NK-92 treated with Interleukin-12 subunit alpha and Interleukin-12 subunit beta, amount 100 ng/mL, for 24 hours (cell line): ENCODE data around the gene CLPTM1L.
"Not testable (repeated sequence)": the region's sequence is repeated elsewhere in the genome, so short reads cannot be mapped to it uniquely, and the experiment has no call there.

ENCODE experiments used
- DNase-seq: peaks from one replicate; lab custom pipeline; 2025; lab: John Stamatoyannopoulos, UW

Gene CLPTM1L

DNA sequence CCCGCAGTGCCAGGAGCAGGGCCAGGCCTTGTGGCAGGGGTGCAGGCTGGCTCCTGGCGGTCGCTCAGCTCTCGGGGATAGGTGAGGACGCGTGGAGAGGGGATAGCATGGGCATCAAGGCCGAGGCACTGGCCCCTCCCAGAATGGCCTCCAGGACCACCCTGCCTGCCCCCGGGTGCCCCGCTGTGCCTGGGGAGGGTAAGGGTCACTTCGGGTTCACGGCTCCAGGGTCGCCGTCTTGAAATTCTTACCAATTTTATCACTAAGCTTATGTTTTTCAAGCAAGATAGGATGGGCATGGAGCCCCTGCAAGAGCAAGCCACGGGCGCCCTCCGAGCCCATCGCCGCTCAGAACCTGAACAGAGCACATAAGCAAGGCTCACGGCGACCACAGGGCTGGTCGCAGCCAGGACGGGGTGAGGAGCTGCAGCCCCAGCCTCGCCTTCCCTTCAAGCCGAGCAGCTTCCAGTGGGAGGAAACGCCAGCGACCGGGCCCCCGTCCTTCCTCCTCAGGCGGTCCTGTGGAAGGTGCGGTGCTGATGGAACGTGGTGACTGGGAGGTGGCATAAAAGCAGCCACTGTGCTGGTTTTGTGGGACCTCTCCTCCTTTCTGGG, 14.2 kb upstream of the CLPTM1L start:
- no peak for DNase-seq

DNA sequence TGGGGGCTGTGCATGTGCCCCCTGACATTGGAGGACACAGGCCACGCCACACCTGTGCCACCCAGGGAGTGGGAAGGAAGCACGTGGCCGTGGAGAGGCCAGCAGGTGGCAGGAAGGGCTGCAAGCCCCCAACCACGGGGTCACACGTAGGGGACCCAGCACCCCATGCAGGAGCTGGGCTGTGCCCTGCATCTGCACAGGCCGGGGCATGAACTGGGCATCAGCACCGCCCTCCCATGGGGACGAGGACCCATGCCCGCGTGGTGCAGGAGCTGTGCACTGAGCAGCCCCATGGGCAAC, 13.8 kb upstream of the CLPTM1L start:
- no peak for DNase-seq

DNA sequence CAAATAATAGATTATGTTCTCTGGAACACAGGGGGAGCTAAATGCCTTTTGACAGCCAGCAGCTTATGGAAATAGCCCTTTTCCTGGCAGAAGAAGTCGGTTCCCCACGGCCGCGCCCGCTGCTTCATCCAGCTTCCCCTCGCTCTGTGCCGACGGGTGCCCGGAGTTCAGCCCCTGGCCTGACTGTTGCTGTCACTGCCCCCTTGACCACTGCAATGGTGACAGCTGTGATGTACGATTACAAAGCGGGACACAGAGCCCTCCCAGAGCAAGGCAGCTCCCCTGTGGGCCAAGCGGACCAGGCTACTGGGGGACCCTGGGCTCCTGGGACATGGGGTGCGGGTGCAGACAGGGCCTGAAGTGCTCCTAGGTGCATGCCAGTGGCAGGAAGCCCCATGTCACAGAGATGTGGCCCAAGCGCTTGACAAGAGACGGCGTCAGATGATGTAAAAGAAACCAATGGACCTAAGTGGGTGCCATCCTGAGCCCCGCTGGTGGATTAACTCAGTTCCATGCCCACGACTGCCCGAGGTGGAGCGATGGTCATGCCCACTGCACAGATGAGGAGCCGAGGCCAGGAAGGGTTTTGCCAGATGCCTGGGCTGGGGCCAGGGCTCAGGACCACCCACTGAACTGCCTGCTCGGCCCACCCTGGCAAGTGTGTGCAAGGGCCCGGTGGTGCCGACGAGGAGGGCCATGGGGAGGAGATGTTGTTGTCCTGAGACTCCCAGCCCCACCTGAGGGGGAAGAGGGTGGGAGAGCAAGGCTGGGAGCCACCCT, 13.2 kb upstream of the CLPTM1L start:
- DNase-seq = no peak

DNA sequence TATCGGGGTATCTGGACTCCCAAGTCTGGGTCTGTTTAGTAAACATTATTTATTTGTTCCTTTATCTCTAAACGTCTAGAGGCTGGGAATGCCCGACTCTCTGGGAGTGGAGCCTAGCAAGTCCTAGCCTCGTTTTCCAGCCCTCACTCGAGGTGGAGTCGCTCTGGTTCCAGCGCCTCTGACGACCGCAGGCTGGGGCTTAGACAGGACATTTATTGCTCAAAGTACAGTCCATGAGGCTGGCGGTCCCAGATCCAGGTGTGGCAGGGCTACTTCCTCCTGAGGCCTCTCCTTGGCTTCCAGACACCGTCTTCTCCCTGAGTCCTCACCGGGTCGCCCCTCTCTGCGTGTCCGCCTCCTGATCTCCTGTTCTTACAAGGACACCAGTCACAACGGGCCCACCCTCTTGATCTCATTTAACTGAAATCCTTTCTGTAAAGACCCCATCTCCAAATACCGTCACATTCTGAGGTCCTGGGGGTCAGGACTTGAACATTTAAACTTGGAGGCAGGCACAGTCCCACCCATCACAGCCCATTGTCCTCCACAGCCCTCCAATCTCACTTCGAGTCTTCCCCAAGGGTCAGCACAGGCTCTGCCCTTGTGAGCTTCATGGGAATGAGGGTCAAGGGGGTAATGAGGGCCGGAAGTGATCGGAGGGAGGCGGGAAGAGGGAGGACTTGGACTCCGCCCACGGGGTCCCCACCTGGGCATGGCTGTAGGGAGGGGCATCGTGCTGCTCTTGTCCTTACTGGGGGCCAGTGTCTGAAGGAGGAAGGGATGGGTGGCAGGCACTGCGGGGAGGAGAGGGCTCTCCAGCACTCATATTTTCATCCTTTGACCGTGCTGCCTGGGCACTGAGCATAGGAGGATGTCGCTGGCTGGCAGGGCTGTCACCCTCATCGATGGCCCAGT, 12.2 kb upstream of the CLPTM1L start:
- DNase-seq = no peak

DNA sequence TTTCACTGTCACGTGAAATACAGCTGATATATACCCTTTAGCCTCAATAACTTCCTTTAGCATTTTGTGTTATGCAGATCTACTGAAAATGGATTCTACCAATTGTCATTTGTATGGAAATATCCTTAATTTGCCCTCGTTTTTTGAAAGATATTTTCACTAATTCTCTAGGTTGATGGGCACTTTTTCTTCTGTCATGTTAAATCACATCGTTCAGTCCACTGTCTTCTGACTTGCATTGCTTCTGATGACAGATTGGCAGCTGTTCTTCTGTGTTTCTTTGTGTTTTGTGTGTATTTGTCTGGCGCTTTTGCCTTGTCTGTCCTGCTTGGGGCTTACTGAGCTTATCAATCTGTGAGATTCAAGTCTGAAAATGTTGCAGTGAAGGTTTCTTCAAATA, 9.7 kb upstream of the CLPTM1L start:
- no peak for DNase-seq

DNA sequence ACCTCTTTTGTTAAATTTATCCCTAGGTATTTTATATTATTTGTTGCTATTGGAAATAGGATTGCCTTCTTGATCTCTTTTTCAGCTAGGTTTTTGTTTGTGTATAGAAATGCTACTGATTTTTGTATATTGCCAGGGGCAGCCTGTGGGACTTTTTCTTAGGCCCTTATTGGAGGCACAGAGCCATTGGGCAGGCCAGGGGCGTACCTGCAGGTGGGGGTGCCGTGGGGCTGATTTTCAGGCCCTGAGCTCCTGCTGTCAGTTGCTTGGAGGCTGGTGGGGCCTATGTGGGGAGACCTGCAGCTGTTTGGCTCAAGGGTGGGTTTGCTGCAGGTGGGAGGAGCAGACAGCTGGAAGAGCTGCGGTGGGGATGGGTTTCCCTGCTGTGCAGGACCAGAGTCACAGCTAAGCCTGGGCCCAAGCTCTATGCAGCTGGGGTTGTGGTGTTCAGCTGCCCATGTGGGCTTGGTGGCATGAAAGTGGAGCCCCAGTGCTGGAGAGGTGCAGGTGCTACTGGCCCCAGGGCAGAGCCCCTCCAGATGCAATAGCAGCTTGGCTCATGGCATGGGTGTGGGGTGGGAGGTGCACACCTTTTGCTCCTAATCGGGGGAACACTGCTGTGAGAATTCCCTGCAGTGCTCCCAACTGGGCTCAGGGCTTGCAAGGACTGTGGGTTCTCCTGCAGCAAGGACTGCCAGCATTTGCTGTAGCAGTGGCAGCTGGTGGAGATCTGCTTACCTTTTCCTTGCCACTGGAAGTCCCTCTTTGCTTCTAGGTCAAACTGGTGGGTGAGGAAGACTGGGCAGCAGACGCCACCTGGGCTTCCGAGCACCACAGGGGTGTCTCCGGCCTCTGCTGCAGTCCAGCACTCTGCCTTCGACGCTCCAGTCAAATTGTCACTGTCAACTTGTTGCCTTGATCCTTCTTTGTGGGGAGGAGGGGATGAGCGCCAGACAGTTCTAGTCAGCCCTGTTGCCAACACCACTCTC, 7.6 kb upstream of the CLPTM1L start:
- no peak for DNase-seq

DNA sequence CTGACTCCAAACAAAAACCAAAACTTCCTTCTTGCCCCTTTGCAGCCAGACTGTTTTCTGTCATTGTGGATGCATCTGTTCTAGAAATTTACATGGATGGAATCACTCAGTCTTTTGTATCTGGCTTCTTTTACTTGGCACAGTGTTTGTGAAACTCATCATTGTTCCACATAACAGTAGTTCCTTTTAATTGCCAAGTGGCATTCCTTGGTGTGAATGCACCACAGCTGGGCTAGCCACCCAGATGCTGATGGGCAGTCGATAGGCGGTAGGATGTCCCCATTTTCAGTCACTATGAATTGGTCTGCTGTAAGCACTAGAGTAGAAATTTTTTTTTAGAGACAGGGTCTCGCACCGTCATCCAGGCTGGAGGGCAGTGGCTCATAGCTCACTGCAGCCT, 6.3 kb upstream of the CLPTM1L start:
- DNase-seq = no peak

DNA sequence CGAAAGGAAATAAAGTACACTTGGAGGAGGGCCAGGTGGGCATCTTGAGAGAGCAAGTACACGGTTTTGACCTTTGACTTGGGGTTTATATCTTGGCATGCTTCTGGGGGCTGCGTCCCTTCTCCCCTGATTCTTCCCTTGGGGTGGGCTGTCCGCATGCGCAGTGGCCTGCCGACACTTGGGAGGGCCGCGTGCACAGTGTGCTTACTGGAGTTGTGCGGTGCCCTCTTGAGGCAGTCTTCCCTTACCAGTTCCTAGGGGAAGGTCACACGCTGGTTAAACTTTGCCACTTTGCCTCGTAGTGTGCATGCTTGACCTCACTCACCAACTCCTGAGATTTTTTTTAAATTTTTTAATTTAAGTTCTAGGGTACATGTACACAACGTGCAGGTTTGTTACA, 4.3 kb upstream of the CLPTM1L start:
- DNase-seq = no peak

DNA sequence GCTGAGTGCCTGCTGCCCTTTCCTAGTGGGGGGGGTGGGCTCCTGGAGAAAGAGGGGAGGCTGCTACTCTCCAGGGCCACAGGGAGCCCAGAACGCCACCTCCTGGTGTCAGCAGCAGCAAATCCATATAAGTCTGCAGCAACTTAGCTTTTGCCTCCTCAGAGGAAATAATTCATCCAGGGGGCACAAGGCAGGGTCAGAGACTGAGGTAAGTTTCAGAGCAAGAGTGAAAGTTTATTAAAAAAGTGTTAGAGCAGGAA, 4.0 kb upstream of the CLPTM1L start:
- DNase-seq = no peak

DNA sequence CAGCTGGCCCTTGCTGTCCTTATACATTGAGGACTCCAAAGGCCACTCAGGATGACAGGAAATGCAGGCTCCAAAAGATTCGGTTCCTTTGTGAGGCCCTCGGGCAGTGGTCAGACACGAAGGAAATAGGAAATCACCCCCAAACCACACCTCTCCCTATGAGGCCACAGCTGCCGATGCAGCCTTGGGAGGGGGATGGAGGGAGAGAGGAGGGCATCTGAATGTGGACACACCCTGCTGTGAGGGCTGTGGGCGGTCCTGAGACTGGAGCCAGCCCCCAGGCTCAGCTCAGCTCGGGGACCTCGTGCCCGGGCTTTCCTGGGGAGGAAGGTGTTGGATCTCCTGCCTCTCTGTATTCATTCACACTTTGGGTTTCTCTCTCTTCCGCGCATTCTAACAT, 2.7 kb upstream of the CLPTM1L start:
- DNase-seq = no peak

DNA sequence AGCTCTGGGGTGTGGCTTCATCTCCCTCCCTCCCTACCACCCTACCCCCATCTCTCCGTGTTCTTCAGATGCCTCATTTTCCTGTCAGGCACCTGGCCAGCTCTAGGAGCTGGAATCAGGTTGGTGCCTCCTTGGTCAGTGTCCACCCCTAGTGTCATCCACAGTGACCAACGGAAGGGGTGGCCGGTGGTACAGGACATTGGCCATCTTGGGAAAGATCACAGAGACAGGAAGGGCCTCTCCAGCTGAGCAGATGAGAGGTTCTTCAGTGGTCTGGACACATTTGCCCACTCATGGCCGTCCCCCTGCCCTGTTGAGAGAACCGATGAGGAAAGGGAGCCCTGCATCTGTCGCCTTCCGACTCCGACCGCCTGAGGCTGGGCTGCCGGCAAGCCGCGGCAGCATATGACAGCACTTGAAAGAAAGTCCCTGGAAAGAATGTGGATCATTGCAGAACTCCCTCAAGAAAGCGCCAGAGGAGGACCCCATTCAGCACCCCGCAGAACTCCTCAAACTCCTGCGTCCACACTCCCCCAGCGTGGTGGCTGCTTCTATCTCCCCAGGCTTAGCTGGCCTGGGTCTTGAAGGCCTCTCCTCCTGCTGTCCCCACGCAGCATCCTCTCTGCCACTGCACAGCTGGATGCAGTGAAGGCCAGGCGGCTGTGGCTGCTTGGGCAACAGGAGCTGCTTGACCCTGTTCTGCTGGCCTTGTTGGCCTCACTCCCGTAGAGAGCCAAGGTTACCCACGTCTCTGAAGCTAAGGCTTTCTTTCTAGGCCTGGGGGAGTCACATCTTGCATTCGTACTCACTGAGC, 1.9 kb upstream of the CLPTM1L start:
- no peak for DNase-seq

DNA sequence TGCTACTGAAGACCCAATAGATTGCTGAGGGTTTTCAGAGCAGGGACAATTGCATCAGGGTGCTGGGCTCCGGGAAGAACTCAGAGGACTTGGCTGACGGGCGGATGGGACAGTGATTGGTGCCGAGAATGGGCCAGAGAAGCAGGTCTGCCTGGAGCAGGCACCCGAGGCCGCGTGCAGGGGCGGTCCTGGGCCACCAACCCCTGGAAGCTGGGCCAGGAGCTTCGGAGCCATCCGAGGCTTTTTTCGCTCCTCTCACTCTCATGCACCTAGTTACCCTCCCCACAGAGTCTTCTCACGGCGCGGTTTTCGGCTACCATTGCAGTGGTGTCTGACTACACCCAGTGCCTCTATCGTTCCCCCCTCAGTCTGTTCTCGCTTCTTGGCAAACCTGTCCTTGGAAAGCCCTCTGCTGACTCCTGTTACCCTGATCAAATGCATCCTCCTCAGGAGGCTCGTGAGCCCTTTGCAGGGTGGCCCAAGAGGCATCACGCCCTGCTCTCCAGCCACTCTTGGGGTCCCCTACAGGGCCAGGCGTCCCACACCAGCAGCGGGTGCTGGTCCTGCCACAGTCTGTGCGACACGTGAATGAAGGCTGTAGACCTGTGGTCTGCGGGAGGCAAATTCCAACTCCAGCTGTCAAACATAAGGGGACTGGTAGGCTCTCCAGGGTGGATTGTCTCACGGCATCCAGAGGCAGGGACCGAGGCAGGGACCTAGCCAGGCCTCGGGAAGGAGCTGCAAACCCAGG, 1.2 kb upstream of the CLPTM1L start:
- DNase-seq = no peak

DNA sequence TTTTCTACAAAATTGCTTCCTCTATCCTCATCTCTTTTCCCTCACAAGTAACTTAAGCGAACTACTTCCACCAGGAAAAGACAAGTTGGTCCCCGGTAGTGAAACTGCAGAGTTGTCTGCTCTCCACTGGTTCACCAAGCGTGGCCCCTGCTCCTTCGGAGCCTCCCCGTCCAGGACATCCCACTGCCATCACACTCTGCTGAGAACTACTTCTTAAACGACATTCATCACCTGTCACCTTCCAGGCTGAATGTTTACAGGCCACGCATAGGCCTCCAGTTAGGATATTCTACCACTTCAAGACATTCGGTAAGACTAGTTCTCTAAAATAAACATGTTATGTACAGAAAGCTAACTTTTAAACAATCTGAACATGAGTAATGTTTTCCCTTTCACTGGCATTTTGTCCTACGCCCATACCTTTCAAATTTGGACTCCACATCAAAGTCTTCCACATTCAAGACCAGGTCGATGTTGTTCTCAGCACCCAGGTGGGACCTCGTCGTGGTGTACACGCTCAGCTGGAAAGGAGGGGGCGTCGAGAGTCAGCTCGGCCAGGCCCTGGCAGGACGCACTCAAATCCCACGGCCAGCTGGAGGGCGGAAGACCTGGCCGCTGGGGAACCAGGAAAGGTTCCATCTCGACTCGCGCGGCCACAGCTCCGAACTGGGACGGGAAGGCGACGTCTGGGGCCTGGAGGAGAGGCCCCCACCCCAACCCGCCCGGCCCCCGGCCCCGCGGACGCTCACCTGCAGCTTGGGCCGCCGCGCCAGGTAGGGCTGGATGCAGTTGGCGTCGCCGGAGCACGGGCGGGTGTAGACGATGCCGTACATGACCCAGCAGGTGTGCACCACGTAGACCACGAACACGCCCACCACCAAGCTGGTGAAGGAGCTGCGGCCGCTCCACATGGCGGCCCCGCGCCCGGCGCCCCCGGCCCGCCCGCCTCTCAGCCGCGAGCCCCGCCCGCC, 683 bp downstream of the CLPTM1L start:
- DNase-seq = no peak

DNA sequence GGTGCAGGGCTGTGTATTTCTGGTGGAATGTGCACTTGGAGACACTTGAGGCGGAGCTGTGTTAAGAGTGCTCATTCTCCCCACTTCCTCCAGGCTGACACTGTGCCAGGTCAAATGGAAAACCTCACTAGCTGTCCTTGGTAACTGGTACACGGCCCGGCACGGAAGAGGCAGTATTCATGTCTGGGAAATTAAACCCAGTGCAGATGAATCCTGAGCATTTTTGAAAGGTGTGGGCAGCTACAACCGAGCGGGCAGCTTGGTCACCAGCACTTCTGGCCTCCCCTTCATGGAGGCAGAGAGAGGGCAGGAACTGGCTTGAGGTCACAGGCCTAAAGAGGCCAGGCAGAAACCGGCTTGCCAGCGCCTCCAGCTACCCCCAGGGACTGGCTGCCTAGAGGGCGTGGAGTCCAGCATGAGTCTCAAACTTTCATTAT, 1.6 kb downstream of the CLPTM1L start:
- DNase-seq = no peak

DNA sequence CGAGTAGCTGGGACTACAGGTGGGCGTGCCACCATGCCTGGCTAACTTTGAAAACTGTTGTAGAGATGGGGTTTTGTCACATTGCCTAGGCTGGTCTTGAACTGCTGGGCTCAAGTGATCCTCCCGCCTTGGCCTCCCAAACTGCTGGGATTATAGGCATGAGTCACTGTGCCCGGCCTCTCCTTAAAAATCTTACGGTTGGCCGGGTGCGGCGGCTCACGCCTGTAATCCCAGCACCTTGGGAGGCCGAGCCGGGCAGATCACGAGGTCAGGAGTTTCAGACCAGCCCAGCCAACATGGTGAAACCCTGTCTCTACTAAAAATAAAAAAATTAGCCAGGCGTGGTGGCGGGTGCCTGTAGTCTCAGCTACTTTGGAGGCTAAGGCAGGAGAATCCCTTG, 2.2 kb downstream of the CLPTM1L start:
- DNase-seq = not testable (repeated sequence)

DNA sequence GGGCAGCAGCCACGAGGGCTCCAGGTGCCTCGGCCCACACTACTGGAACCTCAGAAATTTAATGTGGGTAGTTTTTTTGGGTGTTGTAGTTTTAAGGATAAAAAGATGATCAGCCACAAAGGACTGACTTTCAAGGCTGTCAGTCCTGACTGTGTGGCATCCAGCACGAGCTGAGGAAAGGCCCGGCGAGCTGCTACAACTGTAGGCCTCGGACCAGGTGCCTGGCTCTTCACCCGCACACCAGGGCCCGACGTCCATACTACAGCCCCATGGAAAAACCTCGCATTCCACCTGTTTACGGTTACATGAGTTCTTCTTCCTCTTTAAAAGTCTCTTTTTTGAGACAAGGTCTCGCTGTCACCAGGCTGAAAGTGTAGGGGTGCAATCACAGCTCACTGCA, 2.6 kb downstream of the CLPTM1L start:
- DNase-seq = no peak

DNA sequence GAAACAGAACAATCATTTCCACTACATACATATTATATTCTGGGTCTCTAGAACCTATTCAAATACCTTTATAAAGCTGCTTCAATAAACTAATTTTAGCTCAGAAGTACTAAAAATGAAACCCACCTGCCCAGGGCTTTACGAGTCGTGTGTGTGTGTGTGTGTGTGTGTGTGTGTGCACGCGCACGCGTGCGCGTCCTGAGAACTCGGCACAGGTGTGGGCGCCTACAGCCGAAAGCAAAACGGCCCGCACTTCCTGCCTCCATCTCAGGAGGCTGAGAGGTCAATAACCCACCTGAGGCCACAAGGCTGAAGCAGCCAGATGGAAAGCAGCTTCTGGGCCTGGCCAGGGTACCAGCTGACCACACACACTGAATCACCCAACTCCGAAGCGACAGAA, 3.0 kb downstream of the CLPTM1L start:
- DNase-seq = no peak

DNA sequence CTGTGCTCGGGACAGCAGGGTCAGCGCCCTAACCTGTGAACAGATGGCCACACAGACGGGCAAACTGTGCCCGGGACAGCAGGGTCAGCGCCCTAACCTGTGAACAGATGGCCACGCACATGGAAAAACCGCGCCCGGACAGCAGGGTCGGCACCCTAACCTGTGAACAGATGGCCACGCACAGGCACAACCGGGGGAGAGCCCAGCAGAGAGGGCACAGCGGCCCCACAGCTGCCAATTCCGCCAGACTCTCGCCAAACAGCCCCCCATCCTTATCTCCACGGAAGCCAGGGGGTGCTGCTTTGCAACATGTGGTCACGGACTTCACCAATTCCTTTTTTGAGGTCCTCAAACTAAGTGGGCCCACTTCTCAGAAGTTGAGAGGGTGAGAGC, 5.1 kb downstream of the CLPTM1L start:
- not testable (repeated sequence) for DNase-seq

DNA sequence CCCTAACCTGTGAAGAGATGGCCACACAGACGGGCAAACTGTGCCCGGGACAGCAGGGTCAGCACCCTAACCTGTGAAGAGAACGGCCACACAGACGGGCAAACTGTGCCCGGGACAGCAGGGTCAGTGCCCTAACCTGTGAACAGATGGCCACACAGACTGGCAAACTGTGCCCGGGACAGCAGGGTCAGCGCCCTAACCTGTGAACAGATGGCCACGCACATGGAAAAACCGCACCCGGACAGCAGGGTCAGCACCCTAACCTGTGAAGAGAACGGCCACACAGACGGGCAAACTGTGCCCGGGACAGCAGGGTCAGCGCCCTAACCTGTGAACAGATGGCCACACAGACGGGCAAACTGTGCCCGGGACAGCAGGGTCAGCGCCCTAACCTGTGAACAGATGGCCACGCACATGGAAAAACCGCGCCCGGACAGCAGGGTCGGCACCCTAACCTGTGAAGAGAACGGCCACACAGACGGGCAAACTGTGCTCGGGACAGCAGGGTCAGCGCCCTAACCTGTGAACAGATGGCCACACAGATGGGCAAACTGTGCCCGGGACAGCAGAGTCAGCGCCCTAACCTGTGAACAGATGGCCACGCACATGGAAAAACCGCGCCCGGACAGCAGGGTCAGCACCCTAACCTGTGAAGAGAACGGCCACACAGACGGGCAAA, 5.6 kb downstream of the CLPTM1L start:
- not testable (repeated sequence) for DNase-seq
